ENCODE measurements around the gene GNG4.

The GNG4 gene

DNA sequence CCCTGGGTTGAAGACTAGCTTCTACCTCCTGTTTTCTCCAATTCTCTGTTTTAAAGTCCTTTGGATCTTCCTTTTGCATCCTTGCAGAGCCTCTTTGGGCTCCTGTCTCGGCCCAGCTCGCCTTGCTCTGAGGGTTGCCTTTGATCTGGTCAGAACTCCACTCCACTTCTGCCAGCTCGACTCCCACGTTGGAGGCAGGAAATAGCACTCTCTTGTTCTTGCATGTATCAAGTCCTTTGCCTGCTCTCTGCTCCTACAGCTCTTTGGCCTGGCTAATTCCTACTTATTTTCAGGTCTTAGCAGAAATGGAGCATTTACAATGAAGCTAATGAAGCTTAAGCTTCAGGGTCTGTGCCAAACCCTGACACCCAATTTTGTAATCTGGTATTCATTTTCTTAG lies 124.3 kb downstream of the GNG4 start:
- in situ Hi-C loops (cut with HindIII; ENCODE audit: low pct_ligation_motif_present, low sequenced_read_pairs): no loop called here
- Histone ChIP-seq H3K36me3 (replicated peaks) (no peaks in the 10 kb centered on the region), H3K27ac (no peak overlapping the region), H3K4me3 (ENCODE audit: low read depth, low read length) (no peak overlapping the region), H3K27me3 (replicated peaks) (no peaks in the 10 kb centered on the region)
- no peak for DNase-seq
- no peak for TF ChIP-seq CTCF (IDR thresholded peaks at IDR 0.05; ENCODE audit: low read depth, low read length, missing control alignments)

DNA sequence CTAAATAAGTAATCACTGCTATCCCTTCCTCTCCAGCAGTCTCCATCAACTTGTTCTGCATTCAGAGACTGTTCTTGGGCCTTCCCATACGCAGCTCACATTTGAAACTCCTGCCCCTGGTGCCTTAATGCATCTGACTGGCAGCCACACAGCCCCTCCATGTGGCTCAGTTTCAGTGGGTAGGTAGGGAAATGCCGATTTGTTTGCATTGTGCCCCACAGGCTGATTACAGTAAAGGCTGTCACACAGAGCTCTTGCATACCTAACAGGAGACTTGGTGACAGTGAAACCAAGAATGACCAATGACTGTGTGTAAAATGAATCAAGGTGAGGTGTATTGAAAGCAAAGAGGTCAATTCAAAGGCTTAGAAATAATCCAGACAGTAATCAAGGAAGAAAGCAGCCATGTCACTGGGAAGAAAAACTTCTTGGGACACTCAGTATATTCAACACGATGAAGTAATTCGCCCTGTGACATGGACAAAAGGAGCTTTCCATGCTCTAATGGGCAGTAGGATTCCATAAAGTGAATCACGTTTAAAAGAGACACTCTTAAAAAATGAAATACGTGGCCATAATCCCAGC lies 132.6 kb downstream of the GNG4 start:
- H3K4me3 ChIP-seq (ENCODE audit: low read depth, low read length): no peak overlapping the region
- TF ChIP-seq CTCF (IDR thresholded peaks at IDR 0.05; ENCODE audit: low read depth, low read length, missing control alignments): no peak
- no peaks in the 10 kb centered on the region for H3K36me3 ChIP-seq (replicated peaks)
- no peak for DNase-seq
- no peak overlapping the region for H3K27ac ChIP-seq
- H3K27me3 ChIP-seq (replicated peaks): no peaks in the 10 kb centered on the region
- in situ Hi-C loops (cut with HindIII; ENCODE audit: low pct_ligation_motif_present, low sequenced_read_pairs): no loop called here

- TF ChIP-seq CTCF (IDR thresholded peaks at IDR 0.05; ENCODE audit: low read depth, low read length, missing control alignments): no peak
- Histone ChIP-seq H3K36me3 (replicated peaks) (no peaks in the 10 kb centered on the region), H3K4me3 (ENCODE audit: low read depth, low read length) (no peak overlapping the region), H3K27ac (no peak overlapping the region), H3K27me3 (replicated peaks) (no peaks in the 10 kb centered on the region)
- DNase-seq: no peak
- in situ Hi-C loops (cut with HindIII; ENCODE audit: low pct_ligation_motif_present, low sequenced_read_pairs): no loop called here
These were observed 133.6 kb downstream of the GNG4 start for GRCh38 chr1:235515844-235516512.

DNA sequence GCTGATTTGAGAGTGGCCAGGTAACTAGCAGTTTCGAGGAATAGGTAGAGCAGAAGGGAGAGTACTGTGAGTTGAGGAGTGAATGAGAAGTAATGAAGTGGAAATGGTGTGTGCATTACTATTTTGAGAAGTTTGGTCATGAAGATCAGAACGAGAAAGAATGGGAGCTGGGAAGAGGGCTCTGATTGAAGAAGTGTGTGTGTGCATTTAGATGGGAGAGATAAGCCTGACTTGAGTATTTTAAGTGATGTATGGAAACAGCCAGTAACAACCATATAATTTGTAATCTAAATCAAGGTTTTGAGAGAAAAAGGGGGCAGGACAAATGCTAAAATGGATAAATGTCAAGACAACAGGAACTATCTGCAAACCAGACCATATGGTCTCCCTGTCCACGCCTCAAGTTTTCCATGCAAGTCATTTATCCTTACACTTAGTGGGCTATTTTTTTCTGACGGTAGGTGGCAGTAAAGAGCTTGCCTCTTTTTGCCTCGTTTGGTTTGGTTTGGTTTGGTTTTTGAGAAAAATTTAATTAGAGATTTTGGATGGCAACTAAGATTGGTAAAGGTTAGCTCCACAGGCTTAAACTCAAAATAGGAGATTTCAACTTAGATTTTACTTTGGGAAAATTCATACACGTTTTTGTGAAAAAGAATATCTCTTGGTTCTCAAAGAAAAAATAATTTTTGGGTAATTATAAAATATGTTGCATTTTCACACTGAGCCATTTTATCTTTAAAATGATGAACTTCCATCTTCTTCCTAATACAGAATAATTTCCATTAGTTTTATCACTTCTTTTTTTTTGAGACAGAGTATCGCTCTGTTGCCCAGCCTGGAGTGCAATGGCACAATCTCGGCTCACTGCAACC lies 135.9 kb downstream of the GNG4 start:
- DNase-seq: peak; percentile 75
- H3K36me3 ChIP-seq (replicated peaks): no peaks in the 10 kb centered on the region
- in situ Hi-C loops (cut with HindIII; ENCODE audit: low pct_ligation_motif_present, low sequenced_read_pairs): no loop called here
- peak; percentile 81 for TF ChIP-seq CTCF (IDR thresholded peaks at IDR 0.05; ENCODE audit: low read depth, low read length, missing control alignments)
- no peaks in the 10 kb centered on the region for H3K27me3 ChIP-seq (replicated peaks)
- no peak overlapping the region for H3K27ac ChIP-seq
- no peak overlapping the region for H3K4me3 ChIP-seq (ENCODE audit: low read depth, low read length)

DNA sequence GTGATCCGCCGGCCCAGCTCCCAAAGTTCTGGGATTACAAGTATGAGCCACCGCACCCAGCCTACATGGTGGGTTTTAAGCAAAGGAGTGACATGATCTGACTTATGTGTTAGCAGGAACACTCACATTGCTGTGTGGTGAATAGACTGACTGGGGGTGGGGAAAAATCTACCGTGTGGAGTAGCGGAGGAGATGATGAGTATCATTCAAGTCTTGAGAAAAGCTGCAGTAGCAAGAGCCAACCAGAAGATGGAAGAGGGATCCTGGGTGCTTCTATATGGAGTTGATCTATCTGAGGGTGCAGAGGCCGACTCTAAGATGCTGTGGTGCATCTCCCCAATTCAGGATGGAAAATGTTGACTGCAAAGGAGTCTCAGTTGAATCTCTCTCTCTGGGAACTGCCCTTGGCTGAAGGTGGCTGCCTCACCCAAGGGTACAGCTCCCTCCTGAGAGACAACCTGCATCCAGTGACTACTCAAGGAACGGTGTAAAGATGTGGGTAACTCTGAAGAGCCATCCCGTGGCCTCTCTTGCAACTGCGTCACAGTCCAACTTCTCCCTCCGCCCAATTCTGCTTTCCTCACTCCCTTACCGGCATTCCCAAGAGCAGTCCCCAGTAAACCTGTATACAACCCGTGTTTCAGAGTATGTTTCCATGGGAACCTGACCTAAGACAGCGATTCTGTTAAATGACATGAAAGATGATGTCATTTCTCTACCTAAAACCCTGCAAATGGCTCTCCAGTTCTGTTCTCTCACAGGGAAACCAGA lies 137.9 kb downstream of the GNG4 start:
- in situ Hi-C loops (cut with HindIII; ENCODE audit: low pct_ligation_motif_present, low sequenced_read_pairs): no loop called here
- peak; percentile 64 for DNase-seq

More for the DNA sequence above, 137.9 kb downstream of the GNG4 start:
- Histone ChIP-seq H3K36me3 (replicated peaks) (no peaks in the 10 kb centered on the region), H3K27me3 (replicated peaks) (no peaks in the 10 kb centered on the region), H3K4me3 (ENCODE audit: low read depth, low read length) (no peak overlapping the region), H3K27ac (no peak overlapping the region)
- peak; percentile 31 for TF ChIP-seq CTCF (IDR thresholded peaks at IDR 0.05; ENCODE audit: low read depth, low read length, missing control alignments)
